ENCODE data around the gene MED1.

DNA sequence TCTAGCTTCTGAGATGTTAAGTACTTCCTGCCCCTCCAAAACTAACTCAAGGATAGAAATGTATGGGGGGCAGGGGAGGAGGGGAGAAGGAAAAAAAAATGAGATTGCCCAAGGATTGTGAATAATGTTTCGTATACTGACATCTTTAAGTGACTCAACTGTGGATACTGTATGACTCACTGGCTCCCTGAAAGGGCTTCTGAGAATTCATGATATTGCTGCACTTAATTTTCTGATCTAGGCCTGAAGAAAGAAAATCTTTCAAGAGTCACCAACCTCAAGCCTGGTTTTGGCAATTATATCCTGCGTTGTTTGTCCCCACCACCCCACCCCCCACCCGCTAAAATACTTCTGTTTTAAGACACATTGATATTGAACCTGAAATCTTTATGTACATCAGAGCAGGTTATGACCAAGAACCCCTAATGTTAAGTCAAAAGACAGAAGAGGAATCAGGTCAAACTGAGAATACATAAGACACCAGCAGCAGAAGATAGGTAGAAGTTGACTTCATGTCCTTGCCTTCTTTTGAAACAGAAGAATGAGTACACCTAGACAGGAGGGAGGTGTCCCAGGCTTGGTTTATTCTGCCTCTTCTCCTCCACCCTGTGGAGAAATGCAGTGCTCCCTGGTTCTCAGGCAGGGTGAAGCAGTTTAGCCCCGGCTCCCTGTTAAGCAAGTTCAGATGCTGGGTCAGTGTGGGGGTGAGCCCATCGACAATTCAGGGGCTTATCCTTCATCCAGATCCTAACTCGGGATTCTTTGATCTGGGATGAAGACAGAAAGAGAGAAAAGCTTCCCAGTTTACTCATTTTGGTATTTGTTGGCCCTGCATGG, 46.3 kb downstream of the MED1 start:
- TF ChIP-seq, protein P1, sequence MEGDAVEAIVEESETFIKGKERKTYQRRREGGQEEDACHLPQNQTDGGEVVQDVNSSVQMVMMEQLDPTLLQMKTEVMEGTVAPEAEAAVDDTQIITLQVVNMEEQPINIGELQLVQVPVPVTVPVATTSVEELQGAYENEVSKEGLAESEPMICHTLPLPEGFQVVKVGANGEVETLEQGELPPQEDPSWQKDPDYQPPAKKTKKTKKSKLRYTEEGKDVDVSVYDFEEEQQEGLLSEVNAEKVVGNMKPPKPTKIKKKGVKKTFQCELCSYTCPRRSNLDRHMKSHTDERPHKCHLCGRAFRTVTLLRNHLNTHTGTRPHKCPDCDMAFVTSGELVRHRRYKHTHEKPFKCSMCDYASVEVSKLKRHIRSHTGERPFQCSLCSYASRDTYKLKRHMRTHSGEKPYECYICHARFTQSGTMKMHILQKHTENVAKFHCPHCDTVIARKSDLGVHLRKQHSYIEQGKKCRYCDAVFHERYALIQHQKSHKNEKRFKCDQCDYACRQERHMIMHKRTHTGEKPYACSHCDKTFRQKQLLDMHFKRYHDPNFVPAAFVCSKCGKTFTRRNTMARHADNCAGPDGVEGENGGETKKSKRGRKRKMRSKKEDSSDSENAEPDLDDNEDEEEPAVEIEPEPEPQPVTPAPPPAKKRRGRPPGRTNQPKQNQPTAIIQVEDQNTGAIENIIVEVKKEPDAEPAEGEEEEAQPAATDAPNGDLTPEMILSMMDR (conservative IDR thresholded peaks at IDR 0.05; ENCODE audit: low read depth, low read length): no peak
- TF ChIP-seq EZH2 (IDR thresholded peaks at IDR 0.05; ENCODE audit: borderline replicate concordance, low read depth, low read length, poor library complexity, severe bottlenecking): no peak
